AG04450 (cell line): ENCODE measurements around the gene MAGEF1. TPM values are rescaled to one million over a fixed set of nuclear protein-coding genes. Genes with fewer than 3 reads are reported as not detected.

ENCODE experiments used
- CTCF ChIA-PET: fragments of 300-600, 350-600 bp; formaldehyde crosslinking; extraction: SDS; loops from one replicate; lab custom pipeline; 2022; ENCODE audit warnings: antibody characterized with exemption, inconsistent platforms; lab: Charles Lee
- POLR2A ChIA-PET: fragments of 350-600 bp; formaldehyde crosslinking; extraction: SDS; loops from one replicate; lab custom pipeline; 2021; ENCODE audit warnings: antibody characterized with exemption, inconsistent platforms; lab: Yijun Ruan, JAX
- DNase-seq: peaks from one replicate; pipeline ENCODE4 v3.0.0-alpha.2; 2011; ENCODE audit warnings: low read depth, low spot score
- H3K27ac ChIP-seq: one replicate; pipeline ENCODE4 v1.5.1; 2012; ENCODE audit warnings: low read depth, low read length, control low read depth
- H3K27me3 ChIP-seq: one replicate; pipeline ENCODE4 v1.6.0; 2012; ENCODE audit warnings: low read length; ENCODE audit not compliant: control insufficient read depth, insufficient read depth
- H3K4me3 ChIP-seq: 2 replicates; pipeline ENCODE4 v1.5.1; 2011; ENCODE audit warnings: mild to moderate bottlenecking, low read depth, low read length, control low read depth
- H3K9me3 ChIP-seq: 2 replicates; pipeline ENCODE4 v1.5.1; 2012; ENCODE audit warnings: low read length; ENCODE audit not compliant: control insufficient read depth, insufficient read depth
- polyA plus RNA-seq: library from polyadenylated mRNA; depleted of rRNA; stranded (reverse); fragments of >200 nt; gene quantifications from 2 replicates; pipeline ENCODE4 v1.2.3, GENCODE V29; 2011
- TF ChIP-seq, protein P1 (sequence below): IDR thresholded peaks from 2 replicates; pipeline ENCODE4 v1.5.1; 2011; ENCODE audit warnings: low read depth, low read length, control low read depth, inconsistent platforms

MAGEF1 gene
- polyA plus RNA-seq, 1 experiment, result 23.4 TPM

DNA sequence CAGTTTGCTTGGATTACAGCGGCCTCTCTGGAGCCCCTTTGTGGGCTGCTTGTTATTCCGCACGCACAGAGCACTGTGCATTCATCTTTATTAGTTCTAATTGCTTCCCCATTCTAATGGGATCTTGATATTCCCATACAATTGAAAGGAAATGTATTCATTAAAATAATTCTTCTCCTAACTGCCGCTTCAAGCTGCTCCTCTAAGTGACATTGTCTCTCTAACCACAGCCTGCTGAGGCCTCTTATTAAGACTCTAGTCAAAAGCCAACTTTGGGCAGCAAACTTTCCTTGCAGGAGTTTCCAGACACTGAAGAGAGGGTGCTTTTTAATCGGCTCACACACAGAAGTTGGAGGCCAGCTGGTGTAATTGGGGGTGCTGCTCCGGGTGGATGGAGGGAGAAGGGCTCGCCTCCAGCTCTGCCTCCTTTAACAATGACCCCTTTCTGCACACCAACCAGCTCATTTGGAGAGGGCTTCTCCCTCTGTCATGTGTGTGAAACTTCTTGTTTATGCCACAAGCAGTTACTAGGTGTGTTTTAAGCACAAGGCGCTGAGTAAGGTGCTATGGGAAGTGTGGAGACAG, 5.6 kb upstream of the MAGEF1 start:
- TF ChIP-seq, protein P1, sequence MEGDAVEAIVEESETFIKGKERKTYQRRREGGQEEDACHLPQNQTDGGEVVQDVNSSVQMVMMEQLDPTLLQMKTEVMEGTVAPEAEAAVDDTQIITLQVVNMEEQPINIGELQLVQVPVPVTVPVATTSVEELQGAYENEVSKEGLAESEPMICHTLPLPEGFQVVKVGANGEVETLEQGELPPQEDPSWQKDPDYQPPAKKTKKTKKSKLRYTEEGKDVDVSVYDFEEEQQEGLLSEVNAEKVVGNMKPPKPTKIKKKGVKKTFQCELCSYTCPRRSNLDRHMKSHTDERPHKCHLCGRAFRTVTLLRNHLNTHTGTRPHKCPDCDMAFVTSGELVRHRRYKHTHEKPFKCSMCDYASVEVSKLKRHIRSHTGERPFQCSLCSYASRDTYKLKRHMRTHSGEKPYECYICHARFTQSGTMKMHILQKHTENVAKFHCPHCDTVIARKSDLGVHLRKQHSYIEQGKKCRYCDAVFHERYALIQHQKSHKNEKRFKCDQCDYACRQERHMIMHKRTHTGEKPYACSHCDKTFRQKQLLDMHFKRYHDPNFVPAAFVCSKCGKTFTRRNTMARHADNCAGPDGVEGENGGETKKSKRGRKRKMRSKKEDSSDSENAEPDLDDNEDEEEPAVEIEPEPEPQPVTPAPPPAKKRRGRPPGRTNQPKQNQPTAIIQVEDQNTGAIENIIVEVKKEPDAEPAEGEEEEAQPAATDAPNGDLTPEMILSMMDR, result 0 out of 2 replicates have a peak, but pooled peaks have one; percentile 7
- no peaks in the 10 kb centered on the region; the same call in 1 of the 2 replicates for H3K9me3 ChIP-seq
- H3K4me3 ChIP-seq, result no peak overlapping the region
- no peak for DNase-seq
- ChIA-PET CTCF (interaction anchor here (0.8 kb wide), 1 partner anchor 60 kb away, joined by 4 read pairs; no protein-coding TSS in a partner anchor), POLR2A (interaction anchor here (1.1 kb wide), 1 partner anchor 29 kb away, joined by 6 read pairs; no protein-coding TSS in a partner anchor)
- H3K27ac ChIP-seq, result peak overlapping the region; percentile 55
- H3K27me3 ChIP-seq, result no peaks in the 10 kb centered on the region

DNA sequence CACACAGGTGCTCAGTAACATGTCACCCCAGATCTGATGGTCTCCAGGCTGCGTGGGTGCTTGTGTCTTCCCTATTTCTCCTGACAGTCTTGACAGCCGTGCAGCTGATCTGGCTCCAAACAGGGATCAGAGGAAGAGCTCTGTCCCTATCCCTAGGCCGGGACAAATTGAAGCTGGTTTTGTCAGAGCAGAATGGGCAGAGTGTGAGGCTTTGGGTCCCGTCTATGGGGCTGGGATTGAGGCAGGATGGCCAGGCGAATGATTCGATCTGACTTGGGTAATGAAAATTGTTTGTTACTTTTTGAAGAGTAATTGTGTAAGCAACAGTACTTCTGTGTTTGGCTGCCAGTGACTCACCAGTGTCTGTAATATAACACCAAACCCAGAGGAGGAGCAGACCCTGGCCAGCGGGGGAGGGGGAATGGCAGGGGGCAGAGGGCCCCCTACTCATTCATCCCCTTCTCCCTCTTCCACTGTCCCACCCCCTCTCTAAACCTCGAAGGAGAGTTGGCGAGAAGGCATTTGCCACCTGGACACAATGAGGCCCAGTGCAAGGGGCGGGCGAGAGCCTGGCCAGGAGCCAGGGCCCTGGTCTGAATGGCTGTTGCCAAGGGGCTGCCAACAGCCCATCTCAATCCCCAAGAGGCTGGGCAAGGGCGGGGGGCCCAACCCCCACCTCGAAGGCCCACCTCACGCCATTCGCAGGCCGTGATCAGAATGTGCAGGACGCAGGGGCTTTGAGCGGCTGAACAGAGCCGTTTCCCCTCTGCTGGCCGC, 4.9 kb upstream of the MAGEF1 start:
- Histone ChIP-seq H3K27me3 (no peaks in the 10 kb centered on the region), H3K27ac (peak overlapping the region; percentile 55), H3K9me3 (no peaks in the 10 kb centered on the region; the same call in 1 of the 2 replicates), H3K4me3 (no peak overlapping the region; the same call in 1 of the 2 replicates)
- TF ChIP-seq, protein P1, result no peak
- no peak for DNase-seq
- ChIA-PET CTCF (interaction anchor here (1.0 to 1.3 kb wide), 2 partner anchors 10 to 61 kb away, joined by 4 to 5 read pairs; no protein-coding TSS in a partner anchor), POLR2A (interaction anchor here (0.5 to 1.7 kb wide), 4 partner anchors 27 to 892 kb away, joined by 3 to 11 read pairs (median 5); partner anchors contain the start of gene EPHB3)

DNA sequence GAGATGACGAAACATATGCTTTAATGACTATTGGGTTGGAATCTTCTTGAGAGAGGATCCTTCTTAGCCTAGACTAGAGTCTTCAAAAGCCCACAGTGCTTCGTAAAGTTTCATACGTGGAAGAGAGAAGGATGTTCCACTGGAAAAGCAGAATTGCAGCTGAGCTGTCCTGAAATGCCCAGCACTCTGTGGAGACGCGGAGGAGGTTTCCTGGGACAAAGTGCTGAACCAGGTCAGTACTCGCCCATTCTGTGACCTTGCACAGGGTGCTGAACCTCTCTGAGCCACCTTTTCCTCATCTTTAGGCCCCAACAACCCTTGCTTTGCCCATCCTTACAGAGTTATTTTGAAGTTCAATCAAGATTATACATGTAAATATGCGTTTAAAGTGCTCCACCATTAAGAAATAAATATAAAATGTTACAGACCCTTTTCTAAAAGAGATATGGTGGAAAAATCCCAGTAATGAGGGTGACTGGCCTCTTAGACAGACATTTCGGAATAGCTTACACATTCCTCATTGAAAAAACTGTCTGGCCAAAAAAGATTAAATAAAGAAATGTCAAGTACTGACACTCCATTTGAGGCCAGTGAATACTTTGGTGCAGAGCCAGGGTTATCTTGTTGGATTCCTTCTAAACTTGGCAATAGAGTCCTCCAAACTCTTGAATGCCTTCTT, 4.2 kb upstream of the MAGEF1 start:
- ChIA-PET POLR2A (interaction anchor here (0.5 to 1.7 kb wide), 4 partner anchors 27 to 892 kb away, joined by 3 to 11 read pairs (median 4); partner anchors contain the start of gene EPHB3), CTCF (interaction anchor here (0.6 to 1.3 kb wide), 3 partner anchors 11 to 92 kb away, joined by 4 to 5 read pairs (median 5); no protein-coding TSS in a partner anchor)
- peak overlapping the region; percentile 55 for H3K27ac ChIP-seq
- TF ChIP-seq, protein P1, result no peak
- no peak for DNase-seq
- H3K27me3 ChIP-seq, result no peaks in the 10 kb centered on the region
- no peaks in the 10 kb centered on the region; the same call in 1 of the 2 replicates for H3K9me3 ChIP-seq
- no peak overlapping the region for H3K4me3 ChIP-seq

DNA sequence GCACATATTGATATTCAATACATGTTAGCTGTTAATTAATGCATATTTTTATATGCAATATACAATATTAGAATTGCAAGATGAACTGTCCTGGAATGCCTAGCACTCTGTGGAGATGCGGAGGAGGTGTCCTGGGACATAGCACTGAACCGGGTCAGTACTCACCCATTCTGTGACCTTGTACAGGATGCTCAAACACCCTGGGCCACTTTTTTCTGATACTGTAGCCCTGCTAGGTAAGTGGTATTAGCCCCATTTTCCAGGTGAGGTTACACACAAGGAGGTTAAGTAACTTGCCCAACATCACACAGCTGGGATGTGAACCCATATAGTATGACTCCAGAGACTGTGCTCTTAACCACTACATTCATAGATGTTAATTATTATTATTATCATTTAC, 1.7 kb upstream of the MAGEF1 start:
- DNase-seq, result no peak
- ChIA-PET POLR2A (no interaction called here), CTCF (interaction anchor here (2.9 kb wide), 1 partner anchor 152 kb away, joined by 14 read pairs; the partner anchor contains the start of gene EPHB3)
- H3K27me3 ChIP-seq, result no peaks in the 10 kb centered on the region
- no peak overlapping the region for H3K4me3 ChIP-seq
- TF ChIP-seq, protein P1, result no peak
- no peaks in the 10 kb centered on the region; the same call in 1 of the 2 replicates for H3K9me3 ChIP-seq
- H3K27ac ChIP-seq, result no peak overlapping the region
